Superior temporal gyrus (tissue), 1 donor: Measurements from ENCODE around the gene TRPM1.
"Not testable (repeated sequence)": the region's sequence is repeated elsewhere in the genome, so short reads cannot be mapped to it uniquely, and the experiment has no call there.

Experiments used
- DNase-seq: peaks from one replicate; pipeline ENCODE4 v3.0.0-alpha.2; 2016; ENCODE audit errors: extremely low spot score

Gene TRPM1

DNA sequence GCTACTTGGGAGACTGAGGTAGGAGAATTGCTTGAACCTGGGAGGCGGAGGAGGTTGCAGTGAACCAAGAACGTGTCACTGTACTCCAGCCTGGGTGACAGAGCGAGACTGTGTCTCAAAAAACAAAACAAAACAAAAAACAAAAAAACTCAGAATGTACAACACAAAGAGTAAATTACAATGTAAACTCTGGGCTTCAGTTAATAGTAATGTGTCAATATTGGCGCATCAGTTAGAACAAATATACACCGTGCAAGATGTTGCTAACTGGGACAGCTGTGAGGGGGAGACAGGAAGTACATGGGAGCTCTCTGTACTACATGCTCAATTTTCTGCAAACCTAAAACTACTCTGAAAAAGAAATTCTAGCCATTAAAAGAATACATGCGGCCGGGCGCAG, 23.5 kb upstream of the TRPM1 start:
- no peak for DNase-seq

DNA sequence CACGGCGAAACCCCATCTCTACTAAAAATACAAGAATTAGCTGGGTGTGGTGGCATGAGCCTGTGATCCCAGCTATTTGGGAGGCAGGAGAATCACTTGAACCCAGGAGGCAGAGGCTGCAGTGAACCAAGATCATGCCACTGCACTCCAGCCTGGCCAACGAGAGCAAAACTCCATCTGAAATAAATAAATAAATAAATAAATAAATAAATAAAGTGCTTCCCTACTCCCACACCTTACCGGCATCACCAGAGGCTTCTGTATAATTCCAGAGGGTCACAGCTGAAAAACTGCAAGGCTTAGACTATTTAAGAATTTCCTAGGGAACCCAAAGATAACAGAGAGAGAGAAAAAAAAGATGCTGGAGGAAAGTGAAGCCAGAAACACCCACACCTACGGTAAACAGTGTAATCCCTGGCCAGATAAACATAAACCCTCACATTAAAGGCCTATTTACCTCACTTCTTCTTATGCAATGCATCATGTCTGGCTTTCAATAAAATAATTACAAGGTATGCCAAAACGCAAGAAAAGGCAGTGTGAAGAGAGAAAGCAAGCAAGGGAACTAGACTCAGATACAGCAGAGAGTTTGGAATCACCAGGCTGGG, 15.0 kb upstream of the TRPM1 start:
- DNase-seq: no peak

DNA sequence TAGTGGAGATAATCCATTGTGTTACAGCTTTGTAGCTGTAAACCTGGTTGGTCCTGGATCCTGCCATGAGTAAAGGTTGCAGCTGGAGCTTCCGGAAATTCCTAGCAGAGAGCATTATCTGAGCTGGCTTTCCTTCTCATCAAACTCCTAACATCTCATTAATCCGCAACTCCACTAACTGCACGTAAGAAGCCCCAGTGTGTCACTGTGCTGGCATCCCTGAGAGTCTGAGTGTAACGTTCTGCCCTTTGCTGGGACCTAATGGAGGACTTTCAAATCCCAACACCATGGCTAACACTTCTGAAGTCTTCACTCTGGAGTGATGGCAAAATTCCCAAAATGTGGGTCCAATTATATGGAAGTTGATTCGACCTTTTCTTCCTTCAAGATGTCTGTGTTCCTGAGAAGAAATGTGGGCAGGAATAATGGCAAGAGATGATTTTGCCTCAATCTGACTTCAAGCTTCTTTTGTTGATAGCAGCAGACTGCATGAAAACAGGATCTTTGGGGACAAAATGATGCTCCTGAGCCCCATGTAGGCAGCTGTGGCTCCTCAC, 9.6 kb upstream of the TRPM1 start:
- DNase-seq: no peak

DNA sequence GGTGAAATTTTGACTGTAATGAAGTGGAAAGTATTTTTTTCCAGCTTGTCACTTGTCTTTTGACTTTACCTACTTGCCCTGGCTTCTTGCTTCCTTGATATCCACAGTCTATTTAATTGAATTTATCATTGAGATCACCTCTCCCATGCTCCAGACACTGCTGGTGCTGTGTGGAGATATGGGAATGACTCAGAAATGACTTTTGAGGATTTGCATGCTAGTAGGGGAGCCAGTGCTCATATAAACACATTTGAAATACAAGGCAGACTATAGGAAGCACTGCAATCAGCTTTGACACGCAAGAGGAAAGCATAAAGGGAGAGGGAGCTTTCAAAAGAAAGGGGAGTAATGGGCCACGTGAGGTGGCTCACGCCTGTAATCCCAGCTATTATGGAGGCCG, 7.3 kb upstream of the TRPM1 start:
- DNase-seq: no peak

DNA sequence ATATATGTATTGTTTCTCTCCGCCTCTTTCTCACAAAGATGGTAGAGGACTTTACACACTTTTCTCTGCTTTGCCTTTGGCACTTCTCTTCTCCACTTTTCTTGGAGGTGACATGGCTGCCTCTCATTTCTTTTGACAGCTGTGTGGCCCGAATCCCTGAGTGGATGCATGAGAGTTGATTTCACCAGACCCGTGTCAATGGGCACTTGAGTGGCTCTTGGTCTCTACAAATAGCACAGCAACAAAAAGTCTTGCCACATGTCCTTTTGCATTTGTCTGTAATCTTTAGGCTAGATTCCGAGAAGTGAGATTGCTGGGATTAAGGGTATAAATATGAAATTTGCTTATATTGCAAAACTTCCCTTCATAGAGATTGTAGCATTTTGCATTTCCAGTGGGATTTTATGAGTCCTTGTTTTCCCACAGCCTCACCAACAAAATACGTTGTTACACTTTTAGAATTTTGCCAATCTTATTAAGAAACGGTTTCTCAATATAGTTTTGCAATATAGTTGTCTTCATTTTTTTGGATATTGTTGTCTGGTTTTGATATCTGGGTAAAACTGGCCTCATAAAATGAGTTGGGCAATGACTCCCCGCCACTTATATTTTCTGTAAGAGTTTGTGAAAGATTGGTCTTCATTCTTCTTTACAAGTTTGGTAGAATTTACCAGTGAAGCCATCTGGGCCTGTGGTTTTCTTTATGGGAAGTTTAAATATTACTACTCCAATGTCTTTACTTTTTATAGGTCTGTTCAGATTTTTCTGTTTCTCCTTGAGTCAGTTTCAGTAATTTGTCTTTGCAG, 5.2 kb upstream of the TRPM1 start:
- DNase-seq: no peak

DNA sequence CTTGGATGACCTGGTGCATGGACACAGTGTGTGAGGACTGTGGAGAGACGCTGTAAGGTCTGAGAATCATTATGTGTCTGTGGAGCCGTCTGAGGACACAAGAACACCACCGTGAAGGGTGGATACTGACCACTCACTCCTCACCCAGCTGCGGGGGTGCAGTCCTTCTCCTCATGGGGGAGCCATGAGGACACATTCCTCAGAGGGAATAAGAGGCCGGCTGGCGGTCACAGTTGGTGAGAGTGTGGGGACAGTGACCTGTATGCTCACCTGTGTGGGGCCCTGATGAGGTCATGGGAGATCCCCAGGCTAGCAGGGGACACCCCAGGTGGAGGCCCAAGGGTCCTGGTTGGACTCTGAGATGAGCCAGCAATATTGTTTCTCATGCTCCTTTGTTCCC, 2.5 kb upstream of the TRPM1 start:
- no peak for DNase-seq

DNA sequence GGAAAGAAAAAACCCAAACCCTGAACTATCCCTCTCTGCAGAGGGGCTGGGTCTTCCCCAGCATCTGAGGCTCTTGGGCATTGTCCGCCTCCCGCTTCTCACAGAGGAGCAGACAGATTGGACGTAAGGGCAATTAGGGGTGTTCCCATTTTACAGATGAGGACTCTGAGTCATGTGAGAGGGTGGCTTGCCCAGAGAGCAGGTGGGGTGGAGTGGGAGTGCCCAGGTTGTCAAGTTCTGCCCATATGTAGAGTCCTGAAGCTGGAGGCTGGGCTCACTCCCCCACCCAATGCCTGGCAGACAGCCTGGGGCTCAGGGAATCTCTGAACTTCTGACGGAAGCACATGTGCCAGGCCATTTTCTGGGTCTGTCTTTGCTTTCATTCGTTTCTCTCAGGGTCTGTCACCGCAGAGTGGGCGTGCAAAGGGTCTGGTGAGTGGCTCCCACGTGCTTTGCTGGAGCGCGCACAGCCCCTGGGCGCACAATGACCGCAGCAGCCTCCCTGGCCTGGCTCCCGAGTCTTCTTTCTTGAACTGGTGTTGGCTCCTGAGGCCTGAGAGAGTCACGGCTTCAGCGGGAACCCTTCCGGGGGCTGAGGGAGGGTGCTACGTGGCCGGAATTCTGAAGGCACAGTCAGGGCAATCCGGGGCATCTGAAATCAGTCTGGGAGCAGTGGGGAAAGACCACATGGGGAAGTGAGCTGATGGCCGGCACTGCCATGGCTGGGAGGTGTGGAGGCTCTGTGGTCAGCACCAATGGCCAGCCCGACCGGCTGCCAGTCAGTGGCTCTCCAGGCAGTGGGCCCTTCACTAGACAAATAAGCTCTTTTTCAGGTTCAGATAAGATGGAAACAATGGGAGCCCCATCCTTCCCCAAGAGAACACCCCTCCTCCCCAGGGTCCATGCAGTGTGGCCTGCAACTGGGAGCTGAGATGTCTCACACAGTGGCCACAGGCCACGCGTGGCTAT, 1.1 kb upstream of the TRPM1 start:
- DNase-seq: no peak

DNA sequence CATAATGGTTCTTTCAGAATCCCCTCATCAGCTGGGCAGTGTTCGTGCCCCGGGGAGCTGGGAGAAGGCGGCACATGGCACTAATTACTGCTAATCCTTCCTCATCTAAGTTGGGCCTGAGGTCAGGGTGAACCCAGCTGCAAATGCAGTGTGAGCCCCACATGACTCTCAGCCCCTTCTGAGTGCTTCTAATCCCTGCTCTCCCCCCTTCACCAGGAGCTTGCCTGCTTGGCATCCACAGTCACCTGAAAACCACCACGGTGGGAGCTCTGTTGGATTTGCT, 455 bp upstream of the TRPM1 start:
- DNase-seq: peak; percentile 22

DNA sequence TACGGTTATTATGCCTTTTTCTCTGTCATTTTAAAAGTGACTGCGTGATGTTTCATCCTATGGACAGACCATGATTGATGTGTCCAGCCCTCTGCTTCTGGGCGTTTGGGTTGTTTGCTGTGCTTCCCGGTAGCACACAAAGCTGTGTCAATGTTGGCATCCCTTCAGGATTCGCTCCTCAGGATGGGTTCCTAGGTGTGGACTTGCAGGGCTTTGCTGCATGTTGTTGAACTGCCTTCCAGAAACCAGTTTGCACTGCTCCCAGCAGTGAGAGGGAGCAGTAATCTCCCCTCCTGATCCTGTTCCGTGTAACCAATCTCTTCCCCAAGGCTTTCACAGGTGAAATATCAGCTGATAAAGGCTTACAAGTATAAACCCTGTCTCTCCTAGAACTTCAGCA, 787 bp downstream of the TRPM1 start:
- DNase-seq: peak; percentile 20

DNA sequence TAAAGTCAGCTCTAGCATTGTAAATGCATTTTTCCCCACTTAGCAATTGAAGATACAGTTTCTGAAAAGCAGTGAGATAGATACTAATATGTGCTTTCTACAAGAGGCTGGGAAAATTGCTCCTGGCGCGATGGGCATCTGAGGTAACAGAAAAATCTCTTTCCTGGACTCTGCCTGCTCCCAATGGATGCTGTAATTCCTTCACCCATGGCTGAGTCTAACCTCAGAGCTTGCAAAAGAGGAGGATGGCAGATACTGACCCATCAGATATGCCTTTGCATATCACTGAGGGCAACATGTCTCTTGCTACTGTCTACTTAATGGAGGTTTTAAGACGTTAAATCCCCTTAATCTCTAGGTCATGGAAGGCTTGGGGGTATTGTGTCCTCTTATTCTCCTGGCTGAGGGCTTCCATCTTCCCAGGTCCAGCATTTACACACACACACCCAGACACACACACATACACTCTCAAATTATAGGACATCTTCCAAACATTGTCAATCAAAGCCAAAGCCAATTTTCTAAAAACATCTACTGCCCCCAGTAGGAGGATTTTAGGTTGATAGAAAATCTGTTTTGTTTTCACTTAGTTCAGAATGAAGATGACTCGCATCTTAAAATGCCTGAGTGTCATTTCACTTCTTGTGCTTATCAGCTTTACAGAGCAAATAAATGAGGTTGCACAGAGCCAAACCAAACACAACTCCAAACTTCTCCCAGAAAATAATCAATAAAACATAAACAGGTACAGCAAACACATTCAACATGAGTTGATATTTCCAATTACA, 2.4 kb downstream of the TRPM1 start:
- peak; percentile 53 for DNase-seq

DNA sequence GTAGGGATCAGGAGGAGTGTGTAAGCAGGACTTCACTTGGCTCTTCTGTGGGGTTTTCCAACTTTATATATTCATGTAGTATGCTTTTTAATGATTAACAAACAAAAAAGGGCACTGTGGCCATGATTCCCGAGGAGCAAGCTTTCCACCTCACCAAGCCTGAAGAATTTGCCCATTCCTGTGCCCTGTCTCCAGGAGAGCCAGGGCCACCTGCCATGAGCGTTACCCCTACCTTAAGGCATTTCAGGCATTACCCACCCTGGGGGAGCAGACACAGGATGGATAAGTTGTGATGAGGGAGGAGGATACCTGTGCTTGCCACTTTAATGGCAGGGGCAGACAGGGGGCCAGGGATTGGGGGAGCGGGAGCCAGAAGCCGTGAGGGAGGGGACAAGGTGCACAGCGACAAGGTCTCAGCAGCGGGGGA, 3.0 kb downstream of the TRPM1 start:
- no peak for DNase-seq

DNA sequence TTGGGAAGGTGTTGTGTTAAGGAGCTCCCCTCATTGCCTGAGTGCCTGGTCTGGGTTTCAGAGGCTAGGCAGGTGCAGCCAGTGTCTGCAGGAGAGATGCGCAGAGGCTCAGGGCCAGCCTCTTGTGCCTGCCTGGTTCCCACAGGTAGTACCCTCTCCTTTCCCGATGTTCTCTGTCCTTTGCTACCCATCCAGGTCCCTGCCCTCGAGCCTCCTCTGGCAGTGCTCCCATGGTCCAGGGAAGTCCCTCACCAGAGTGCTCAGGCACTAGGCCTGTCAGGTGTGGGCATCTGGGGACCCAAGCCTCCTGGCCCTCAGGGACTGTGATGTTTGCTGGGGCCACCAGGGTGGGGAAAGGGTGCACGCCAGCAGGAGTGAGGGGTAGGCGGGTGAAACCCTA, 5.0 kb downstream of the TRPM1 start:
- no peak for DNase-seq

DNA sequence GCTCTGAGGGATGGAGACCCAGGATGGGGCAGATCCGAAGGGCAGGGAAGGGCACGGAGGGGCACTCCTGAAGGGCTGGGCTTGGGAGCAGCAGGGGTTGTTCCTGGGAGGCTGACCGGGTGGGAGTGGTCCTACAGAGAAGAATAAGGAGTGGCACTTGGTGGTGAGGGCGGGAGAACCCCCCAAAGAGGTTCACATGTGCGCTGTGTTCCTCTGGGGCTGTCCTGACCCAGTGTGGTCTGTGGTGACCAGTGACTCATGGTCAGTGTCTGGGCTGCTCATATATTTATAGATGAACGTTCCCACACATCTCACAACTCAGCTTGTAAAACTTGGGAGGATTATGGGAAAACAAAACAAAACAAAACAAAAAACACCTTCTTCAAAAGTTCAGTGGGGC, 10.0 kb downstream of the TRPM1 start:
- no peak for DNase-seq

DNA sequence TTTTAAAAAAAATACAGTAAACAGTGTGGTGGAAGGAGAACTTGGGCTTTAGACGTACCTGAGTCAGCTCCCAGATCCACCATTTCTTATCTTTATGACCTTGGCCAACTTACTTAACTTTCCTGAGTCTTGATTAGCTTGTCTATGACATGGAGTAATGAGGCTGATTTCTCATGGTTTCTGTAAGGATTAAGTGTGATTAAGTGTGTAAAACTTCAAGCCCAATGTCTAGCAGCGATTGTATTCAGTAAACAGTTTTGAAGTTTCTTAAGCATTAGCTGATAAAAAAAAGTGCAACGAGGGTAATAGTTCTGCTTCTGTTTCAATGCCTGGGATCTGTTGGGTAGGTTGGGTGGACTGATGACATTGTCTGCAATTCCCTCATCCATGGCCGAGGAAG, 10.8 kb downstream of the TRPM1 start:
- DNase-seq: no peak

DNA sequence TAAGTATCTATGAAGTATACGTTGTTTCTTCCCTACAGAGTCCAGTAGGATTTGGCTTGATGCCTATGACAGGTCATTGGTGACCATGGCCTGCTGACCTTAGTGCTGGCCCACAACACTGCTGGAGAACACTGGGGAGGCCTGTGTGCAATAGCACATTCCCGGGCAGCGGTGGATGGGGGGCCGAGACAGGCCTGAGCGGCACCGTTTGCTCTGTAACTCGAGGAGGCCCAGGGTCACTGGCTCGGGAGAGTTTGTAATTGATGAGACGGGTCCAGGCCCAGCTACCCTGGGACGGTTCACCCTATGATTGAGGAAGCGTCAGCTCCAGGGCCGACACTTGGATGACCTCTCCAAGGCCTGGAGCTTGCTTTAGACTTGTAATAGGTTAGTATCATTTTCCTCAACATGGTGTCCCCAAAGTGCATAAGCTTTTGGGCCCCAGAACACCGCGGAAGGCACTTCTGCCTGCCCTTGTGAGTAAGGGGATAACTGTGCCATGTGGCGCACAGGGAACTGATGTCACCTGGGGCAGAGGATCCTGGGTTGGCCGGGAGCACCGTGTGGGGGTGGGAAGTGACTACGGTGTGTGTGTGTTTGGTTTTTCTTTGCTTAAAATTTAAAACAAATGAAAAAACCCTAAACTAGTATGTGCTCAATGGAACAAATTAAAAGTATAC, 12.0 kb downstream of the TRPM1 start:
- DNase-seq: no peak

DNA sequence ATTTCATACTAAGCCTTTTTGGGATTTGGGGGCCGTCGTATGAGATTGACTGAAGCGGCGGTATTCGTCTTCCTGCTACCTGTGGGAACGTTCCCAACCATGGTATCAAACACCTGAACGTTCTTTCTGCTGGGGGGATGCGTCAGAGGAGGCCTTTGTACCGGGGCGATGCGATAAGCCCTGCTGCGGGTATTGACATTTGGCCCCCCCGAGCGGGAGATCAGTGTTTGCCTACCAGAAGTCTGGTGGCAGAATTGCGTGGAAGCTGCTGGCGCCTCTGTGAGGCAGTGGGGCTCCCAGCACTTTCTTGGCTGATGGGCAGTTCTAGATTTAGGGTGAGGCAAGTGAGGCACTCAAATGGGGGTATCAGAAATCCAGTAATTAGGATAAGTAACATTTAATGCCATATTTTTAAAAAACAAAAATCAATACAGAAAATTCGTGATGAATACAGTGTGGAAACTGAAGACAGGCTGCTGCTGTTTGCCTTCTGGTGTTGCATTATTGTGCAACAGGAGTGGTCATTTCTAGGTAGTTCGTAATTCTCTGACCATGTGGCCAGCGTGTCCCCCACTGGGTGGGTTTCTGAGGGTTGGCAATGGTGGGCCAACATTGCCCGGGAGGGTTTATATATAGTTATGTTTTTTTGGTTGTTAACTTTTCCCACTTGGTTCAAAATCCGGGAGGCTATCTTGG, 12.7 kb downstream of the TRPM1 start:
- no peak for DNase-seq

DNA sequence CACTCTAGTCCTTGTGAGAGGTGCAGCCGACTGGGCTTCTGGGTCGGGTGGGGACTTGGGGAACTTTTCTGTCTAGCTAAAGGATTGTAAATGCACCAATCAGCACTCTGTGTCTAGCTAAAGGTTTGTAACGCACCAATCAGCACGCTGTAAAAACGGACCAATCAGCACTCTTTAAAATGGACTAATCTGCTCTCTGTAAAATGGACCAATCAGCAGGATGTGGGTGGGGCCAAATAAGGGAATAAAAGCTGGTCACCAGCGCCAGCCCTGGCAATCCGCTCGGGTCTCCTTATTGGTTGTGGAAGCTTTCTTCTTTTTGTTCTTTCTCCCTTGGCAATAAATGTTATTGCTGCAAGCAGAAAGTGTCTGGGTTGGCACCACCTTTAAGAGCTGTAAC, 13.5 kb downstream of the TRPM1 start:
- DNase-seq: not testable (repeated sequence)

DNA sequence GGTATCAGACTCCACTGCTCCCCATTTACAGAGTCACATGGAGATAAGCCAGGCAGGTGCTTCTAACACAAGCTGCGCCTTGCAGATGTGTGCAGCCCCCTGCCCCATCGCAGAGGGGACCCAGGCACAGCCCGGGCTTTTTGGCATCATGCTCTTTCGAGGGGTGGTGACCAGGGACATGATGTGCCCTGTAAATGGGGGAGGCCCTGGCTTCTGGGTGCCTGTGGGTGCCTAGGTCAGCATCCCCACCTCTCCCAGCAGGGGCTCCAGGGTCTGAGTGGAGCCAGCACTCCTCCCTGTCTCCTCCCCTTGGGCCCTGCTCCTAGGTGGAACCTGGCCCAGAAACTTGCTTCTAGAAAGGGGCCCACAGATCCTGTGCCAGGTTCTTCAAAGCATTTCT, 15.2 kb downstream of the TRPM1 start:
- DNase-seq: no peak

DNA sequence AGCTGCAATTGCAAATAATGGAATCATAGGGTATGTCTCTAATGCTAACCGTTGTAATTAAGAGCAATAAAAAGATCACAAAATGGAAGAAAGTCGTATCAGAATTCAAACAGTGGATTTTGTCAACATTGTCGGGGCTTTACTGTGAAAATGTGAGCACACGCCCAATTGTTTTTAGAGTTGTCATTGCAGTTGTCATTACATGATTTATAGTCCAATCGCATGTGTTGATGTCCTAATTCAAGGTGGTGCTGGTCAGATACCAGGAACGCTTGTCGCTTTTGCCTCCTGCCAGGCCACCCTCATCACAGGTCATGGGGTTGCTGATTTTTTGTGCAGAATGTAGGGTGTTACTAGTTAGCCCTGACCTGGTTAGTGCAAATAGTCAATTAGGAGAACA, 16.2 kb downstream of the TRPM1 start:
- DNase-seq: no peak

DNA sequence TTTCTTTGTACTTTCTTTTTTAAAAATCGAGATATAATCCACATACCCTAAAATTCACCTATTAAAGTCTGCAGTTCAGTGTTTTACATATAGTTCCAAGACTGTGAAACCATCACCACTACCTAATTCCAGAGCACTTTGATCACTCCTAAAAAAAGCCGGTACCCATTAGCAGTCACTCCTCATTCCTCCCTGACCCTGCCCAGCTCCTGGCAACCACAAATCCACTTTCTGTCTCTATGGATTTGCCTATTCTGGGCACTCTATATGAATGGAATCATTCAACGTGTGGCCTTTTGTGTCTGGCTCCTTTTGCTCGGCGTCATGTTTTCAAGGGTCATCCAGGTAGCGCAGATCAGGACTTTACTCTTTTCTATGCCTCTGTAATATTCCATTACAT, 17.3 kb downstream of the TRPM1 start:
- DNase-seq: no peak
